ENCODE data around the gene DEDD2.
A peak's percentile ranks its signal among the peaks of the same experiment; 100 is the strongest.
"Not testable (repeated sequence)": the region's sequence is repeated elsewhere in the genome, so short reads cannot be mapped to it uniquely, and the experiment has no call there.

The DEDD2 gene

GRCh38 chr19:42217520-42218437 is at the start of gene DEDD2:
Gene DEDD2 (minus strand): TSS chr19:42217677. CDS start chr19:42217007, 670 bp downstream.
- peak; percentile 98 for DNase-seq

- not testable (repeated sequence) for DNase-seq
Measured at GRCh38 chr19:42266928-42267603, 49.6 kb upstream of the DEDD2 start.

- DNase-seq, result not testable (repeated sequence)
Measured at GRCh38 chr19:42266105-42266504, 48.6 kb upstream of the DEDD2 start.

- no peak for DNase-seq
Measured at GRCh38 chr19:42261763-42262162, 44.3 kb upstream of the DEDD2 start.

- DNase-seq, result not testable (repeated sequence)
Measured at GRCh38 chr19:42257842-42258241, 40.4 kb upstream of the DEDD2 start.

- DNase-seq, result peak; percentile 72
Measured at GRCh38 chr19:42255766-42256745, 38.6 kb upstream of the DEDD2 start.

- peak; percentile 83 for DNase-seq
Measured at GRCh38 chr19:42254850-42255765, 37.6 kb upstream of the DEDD2 start, which contains the start of gene ERF. Gene ERF (minus strand): TSS chr19:42255128. CDS start chr19:42254999, 129 bp downstream.

GRCh38 chr19:42254089-42254849 is 36.8 kb upstream of the DEDD2 start:
- no peak for DNase-seq

GRCh38 chr19:42253245-42254088 is 36.0 kb upstream of the DEDD2 start:
- DNase-seq, result peak; percentile 58

- no peak for DNase-seq
Measured at GRCh38 chr19:42252365-42253244, 35.1 kb upstream of the DEDD2 start.

- no peak for DNase-seq
Measured at GRCh38 chr19:42251572-42252358, 34.3 kb upstream of the DEDD2 start.

- no peak for DNase-seq
Measured at GRCh38 chr19:42250666-42251531, 33.4 kb upstream of the DEDD2 start.

GRCh38 chr19:42250183-42250665 is 32.7 kb upstream of the DEDD2 start:
- DNase-seq, result no peak

- no peak for DNase-seq
Measured at GRCh38 chr19:42249769-42250168, 32.3 kb upstream of the DEDD2 start.

GRCh38 chr19:42249149-42249750 is 31.8 kb upstream of the DEDD2 start:
- DNase-seq, result no peak
